Liver (tissue), 3 donors: ENCODE data around the gene DNTTIP2.
"Not testable (repeated sequence)": the region's sequence is repeated elsewhere in the genome, so short reads cannot be mapped to it uniquely, and the experiment has no call there.

Experiments
- ATF3 ChIP-seq: IDR thresholded peaks from 2 replicates; pipeline ENCODE4 v1.6.1; 2016; ENCODE audit warnings: antibody characterized with exemption
- CTCF ChIP-seq: fragments of 150-350 bp; IDR thresholded peaks from 2 replicates; pipeline ENCODE4 v1.5.1; 2017; ENCODE audit warnings: improper control_type of control experiment, low read depth, low read length; ENCODE audit not compliant: missing input control
- FOXA1 ChIP-seq: IDR thresholded peaks from 2 replicates; pipeline ENCODE4 v1.6.1; 2016; ENCODE audit warnings: antibody characterized with exemption
- GABPA ChIP-seq, 2 donors: IDR thresholded peaks in 1 of 2; conservative IDR thresholded peaks in 1 of 2; 2 replicates each; pipeline ENCODE4 v1.6.1; 2016; ENCODE audit warnings: antibody characterized with exemption in 2 of 2, mild to moderate bottlenecking in 1 of 2, moderate library complexity in 1 of 2
- HNF4A ChIP-seq, 2 donors: conservative IDR thresholded peaks; 2 replicates each; pipeline ENCODE4 v1.6.1; 2016; ENCODE audit warnings: antibody characterized with exemption in 2 of 2, mild to moderate bottlenecking in 2 of 2
- JUND ChIP-seq, 2 donors: IDR thresholded peaks; 2 replicates each; pipeline ENCODE4 v1.6.1; 2016; ENCODE audit warnings: antibody characterized with exemption in 2 of 2
- RAD21 ChIP-seq, 2 donors: IDR thresholded peaks; 2 replicates each; pipeline ENCODE4 v1.6.1; 2016; ENCODE audit warnings: antibody characterized with exemption in 2 of 2, mild to moderate bottlenecking in 2 of 2
- SP1 ChIP-seq: IDR thresholded peaks from 2 replicates; pipeline ENCODE4 v1.6.1; 2018; ENCODE audit warnings: antibody characterized with exemption, mild to moderate bottlenecking
- YY1 ChIP-seq: IDR thresholded peaks from 2 replicates; pipeline ENCODE4 v1.6.1; 2016; ENCODE audit warnings: antibody characterized with exemption, mild to moderate bottlenecking
- TF ChIP-seq, protein P1 (sequence below): IDR thresholded peaks from 2 replicates; pipeline ENCODE4 v1.6.1; 2016; ENCODE audit warnings: antibody characterized with exemption
- TF ChIP-seq, protein P2 (sequence below): IDR thresholded peaks from 2 replicates; pipeline ENCODE4 v1.6.1; 2016; ENCODE audit warnings: antibody characterized with exemption, mild to moderate bottlenecking
- donor health status: healthy.
- donor health status: healthy.

DNA sequence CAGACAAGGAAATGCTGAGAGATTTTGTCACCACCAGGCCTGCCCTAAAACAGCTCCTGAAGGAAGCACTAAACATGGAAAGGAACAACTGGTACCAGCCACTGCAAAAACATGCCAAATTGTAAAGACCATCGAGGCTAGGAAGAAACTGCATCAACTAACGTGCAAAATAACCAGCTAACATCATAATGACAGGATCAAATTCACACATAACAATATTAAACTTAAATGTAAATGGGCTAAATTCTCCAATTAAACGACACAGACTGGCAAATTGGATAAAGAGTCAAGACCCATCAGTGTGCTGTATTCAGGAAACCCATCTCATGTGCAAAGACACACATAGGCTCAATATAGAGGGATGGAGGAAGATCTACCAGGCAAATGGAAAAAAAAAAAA is 21.4 kb downstream of the DNTTIP2 start:
- not testable (repeated sequence) for TF ChIP-seq RAD21 (IDR thresholded peaks at IDR 0.05); CTCF; GABPA (IDR thresholded peaks at IDR 0.05 in 1 of 2, conservative IDR thresholded peaks at IDR 0.05 in 1 of 2); ATF3; JUND (IDR thresholded peaks at IDR 0.05); YY1; SP1; FOXA1; HNF4A (conservative IDR thresholded peaks at IDR 0.05)
- TF ChIP-seq, protein P1, sequence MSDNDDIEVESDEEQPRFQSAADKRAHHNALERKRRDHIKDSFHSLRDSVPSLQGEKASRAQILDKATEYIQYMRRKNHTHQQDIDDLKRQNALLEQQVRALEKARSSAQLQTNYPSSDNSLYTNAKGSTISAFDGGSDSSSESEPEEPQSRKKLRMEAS: not testable (repeated sequence)
- TF ChIP-seq, protein P2, sequence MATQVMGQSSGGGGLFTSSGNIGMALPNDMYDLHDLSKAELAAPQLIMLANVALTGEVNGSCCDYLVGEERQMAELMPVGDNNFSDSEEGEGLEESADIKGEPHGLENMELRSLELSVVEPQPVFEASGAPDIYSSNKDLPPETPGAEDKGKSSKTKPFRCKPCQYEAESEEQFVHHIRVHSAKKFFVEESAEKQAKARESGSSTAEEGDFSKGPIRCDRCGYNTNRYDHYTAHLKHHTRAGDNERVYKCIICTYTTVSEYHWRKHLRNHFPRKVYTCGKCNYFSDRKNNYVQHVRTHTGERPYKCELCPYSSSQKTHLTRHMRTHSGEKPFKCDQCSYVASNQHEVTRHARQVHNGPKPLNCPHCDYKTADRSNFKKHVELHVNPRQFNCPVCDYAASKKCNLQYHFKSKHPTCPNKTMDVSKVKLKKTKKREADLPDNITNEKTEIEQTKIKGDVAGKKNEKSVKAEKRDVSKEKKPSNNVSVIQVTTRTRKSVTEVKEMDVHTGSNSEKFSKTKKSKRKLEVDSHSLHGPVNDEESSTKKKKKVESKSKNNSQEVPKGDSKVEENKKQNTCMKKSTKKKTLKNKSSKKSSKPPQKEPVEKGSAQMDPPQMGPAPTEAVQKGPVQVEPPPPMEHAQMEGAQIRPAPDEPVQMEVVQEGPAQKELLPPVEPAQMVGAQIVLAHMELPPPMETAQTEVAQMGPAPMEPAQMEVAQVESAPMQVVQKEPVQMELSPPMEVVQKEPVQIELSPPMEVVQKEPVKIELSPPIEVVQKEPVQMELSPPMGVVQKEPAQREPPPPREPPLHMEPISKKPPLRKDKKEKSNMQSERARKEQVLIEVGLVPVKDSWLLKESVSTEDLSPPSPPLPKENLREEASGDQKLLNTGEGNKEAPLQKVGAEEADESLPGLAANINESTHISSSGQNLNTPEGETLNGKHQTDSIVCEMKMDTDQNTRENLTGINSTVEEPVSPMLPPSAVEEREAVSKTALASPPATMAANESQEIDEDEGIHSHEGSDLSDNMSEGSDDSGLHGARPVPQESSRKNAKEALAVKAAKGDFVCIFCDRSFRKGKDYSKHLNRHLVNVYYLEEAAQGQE: not testable (repeated sequence)
